ENCODE results near the gene ATP1B3.
"Not testable (repeated sequence)": the region's sequence is repeated elsewhere in the genome, so short reads cannot be mapped to it uniquely, and the experiment has no call there.

The ATP1B3 gene

DNA sequence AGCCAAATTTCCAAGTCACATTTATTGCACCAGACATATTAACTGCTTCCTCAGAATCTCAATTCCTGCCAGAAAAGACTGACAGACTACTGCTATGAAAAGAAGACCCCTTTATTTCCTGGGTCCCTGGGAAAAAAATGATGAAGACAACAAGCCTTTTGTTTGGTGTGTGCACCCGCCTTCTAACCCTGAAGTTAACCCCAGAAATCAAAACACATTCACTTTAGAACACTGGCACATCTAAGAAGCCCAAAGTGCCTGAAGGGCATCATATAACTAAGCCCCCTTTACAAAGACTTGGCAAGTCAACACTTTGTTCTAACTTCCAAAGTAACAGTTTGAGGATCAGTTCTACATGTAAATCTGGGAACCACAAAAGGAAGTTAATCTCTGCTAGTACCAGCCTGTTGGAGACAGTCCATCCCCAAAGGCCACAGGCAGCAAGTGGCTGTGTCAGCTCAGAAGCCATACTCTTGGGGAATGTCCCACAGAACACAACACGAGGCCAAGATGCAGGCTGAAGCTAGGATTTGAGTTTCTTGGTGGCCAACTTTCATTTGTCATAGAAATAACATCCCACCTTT, 16.3 kb upstream of the ATP1B3 start:
- in situ Hi-C loops (cut with HindIII; ENCODE audit: low sequenced_read_pairs), result no loop called here

DNA sequence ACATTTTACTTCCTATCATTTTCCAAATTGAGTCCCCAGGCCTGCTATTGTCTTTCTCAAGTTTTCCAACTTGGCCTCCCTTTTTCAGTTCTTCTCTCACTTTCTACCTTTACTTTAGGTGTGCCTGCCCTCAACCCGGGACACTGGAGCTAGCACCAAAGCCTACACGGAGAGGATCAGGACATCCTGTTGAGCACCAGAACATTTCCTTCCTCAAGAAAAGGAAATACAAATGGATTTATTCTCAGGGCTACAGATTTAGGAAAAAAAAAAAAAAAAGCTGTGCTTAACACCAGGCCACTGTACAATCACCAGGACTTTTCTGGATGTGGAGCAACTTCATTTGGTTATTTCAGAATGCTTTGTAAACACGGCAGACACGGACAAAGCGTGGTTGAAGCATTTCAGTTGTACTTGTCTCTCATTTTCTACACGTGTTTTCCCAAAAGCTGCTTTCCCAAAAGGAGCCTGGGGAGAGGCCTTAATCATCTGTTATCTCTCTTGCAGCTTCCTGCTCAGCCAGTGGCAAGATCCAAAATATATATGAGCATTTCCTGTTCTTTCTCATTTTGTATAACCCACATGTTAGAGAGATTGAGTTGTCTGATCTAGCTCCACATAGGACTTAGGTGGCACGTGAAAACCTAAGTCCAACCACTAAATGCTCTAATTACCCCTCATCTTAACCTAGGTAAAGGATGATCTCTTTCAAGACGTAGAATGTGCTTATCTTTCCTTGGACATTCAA, 15.5 kb upstream of the ATP1B3 start:
- in situ Hi-C loops (cut with HindIII; ENCODE audit: low sequenced_read_pairs), result no loop called here

DNA sequence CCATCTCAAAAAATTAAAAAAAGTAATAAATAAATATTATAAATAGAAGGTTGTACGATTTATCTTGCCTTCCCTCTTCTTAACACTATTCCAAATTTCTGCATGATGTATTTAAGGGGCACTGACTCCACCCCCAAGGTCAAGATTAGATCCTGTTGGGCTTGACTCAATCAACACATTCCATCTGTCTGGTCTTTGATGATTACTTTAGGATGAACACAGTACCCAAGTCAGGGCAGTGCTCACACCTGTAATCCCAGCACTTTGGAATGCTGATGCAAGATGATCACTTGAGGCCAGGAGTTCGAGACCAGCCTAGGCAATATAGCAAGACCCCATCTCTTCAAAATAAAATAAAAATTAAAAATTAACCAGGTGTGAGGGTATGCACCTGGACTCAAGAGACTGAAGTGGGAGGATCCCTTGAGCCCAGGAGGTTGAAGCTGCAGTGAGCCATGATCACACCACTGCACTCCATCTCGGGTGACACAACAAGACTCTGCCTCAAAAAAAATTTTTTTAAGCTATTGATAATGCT, 14.1 kb upstream of the ATP1B3 start:
- in situ Hi-C loops (cut with HindIII; ENCODE audit: low sequenced_read_pairs), result no loop called here

DNA sequence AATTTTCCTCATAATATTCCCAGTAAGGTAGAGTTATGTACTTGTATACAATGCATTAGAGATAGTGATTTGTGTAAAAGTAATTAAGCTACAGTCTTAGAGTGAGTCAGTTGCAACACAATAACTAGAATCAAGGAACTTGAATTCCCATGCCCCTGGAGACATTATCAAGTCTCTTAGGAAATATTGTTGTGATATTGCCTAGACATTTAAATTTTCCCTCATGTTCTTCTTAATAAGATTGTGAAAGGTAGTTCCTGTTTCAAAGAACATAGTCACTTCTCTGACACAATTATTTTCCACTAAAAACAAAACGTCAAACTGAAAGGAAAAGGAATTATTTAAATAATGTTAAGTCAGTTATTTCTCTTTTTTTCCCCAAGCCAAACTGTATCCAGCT, 13.0 kb upstream of the ATP1B3 start:
- in situ Hi-C loops (cut with HindIII; ENCODE audit: low sequenced_read_pairs), result no loop called here

DNA sequence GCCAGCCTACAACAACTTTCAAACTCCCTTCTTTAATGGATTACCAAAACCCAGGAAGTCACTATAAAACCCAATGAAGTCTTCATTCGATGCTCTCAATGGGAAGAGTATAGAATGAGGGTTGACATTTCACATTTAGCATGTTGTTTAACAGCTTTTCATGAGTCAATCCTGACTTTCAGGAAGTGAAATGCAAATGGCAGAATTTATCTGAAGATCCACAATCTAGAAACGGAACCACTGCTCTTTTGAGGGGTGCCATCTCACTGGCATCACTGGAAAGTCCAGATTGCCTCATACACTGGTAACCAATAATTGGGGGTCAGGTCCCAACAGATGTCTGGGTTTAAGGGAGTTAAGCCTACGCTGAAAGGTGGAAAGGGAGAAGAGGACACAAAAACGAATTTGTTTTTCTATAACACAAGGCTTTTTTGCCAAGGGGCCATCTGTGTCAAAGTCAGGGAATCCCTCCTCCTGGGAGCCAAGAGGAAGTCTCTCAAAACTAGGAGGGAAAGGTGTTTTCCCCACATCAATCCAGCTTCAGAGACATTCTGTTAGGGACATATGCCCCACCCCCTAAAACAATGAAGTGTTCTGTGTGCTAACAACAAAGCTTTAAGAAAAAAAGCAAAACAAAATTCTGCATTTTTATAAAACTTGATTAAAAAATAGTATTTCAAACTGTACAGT, 12.0 kb upstream of the ATP1B3 start:
- in situ Hi-C loops (cut with HindIII; ENCODE audit: low sequenced_read_pairs), result no loop called here

DNA sequence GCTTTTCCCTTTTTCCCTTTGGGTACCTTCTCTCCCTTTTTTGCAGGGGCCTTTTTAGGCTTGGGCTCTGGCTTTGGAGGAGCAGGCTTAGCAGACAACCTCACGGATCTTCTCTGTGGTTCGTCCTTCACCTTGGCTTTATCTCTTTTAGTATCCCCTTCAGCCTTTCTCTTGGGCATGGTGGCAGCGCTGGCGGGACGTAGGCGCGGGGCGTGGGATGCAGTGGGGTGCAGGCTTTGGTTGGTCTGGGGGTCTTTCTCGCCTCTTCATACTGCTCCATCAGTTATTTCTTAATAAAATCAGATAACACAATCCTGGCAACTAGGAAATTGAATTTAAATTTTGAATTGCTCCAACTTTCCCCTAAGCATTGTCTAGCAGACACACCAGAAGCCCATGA, 11.3 kb upstream of the ATP1B3 start:
- in situ Hi-C loops (cut with HindIII; ENCODE audit: low sequenced_read_pairs), result no loop called here

DNA sequence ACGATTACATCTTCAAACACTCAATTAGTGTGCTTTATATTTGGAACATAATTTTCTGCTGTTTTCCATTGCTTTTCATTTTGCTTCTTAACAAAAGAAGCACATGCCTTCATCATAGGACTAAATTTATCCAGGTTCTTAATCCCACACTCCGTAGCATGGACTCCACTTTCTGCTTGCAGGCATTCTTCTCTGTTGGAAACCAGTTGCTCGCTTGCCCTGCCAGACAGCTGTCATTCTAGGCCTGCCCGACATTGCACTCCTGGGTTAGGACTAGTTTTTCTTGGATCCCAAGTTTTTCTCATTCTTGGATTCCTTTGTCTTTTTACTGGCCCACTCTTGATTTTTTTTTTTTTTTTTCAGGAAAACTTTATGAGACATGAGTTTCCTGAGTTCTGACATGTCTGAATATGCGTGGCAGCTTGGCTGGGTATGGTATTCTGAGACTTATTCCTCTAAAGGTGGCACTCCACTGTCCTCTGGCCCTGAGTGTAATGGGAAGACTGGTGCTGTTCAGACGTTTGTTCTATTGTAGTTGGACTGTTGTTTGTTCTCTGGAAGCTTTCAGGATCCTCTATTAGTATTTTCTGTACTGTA, 6.3 kb upstream of the ATP1B3 start:
- in situ Hi-C loops (cut with HindIII; ENCODE audit: low sequenced_read_pairs), result no loop called here

DNA sequence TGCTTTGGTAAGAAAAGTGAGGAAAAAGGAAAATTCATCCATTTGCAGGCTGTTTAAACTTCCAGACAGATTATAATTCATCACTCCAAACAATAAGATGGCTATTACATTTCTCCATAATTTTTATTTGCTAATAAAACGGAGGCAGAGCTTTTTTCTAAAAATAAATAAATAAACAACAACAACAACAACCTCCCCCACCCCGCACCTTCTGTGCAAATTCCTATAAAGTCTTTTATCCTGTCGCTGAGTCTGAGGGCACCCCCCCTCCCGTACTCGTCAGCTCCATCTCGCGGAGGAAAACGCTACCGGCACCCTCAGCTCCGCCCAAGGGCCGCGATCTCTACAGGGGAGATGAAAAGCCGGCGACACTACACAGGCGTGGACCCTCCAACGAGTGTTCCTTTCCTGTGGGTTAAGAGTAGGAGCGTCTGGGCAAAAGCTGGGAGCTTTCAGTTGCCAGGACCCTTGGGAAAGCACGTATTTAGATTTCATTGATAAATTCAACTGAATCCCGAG, 1.0 kb upstream of the ATP1B3 start:
- in situ Hi-C loops (cut with HindIII; ENCODE audit: low sequenced_read_pairs), result no loop called here

DNA sequence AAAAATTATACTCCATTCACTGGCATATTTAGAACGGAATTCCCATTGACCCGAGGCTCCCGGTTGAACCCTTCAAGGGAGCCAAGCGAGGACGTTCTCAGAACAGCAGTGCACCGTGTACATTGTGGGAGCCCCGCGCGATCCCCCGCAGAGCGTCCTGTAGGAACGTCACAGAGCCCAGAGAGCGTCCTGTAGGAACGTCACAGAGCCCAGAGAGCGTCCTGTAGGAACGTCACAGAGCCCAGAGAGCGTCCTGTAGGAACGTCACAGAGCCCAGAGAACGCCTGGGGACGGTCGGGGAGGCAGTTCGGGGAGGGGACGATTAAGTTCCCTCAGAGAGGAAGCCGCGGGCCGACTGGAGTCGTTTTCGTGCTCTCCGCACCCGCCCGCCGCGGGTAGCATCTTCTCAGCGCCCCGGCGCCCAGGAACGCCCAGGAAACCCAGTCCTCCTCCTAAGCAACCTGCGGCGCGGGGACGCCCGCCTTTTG, 506 bp upstream of the ATP1B3 start:
- in situ Hi-C loops (cut with HindIII; ENCODE audit: low sequenced_read_pairs), result no loop called here

DNA sequence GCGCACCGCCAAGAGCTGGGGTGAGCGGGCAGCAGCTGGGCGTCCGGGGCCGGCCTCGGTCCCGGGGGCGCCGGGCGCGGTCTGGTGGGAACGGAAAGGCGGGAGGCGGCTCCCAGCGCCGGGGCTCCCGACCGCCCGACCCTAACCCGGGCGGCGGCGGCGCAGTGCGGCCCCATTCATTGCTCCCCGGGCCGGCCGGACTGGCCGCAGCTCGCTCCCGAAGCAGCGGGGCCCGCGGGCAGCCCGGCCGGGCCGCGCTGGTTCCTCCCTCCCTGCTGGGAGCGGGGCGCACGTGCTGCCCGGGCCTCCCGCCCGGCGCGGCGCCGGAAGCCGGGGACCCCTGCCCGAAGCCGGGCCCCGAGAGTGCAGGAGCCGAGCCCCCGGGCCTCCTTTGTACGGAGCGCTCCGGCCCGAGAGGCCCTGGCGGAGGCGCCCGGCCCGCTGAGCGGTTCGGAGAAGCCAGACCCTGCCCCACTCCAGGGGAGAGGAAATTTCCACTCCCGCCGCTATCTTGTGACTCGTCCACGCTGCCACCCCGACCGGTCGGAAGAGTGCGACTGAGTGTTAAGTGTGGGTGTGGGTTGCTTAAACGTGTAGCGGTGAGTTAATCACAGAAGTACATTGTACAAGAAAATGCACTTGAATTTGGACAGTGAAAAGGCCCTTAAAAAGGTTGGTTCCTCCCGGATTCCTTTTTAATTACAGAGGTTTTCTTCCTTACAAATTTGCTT, 613 bp downstream of the ATP1B3 start:
- in situ Hi-C loops (cut with HindIII; ENCODE audit: low sequenced_read_pairs), result no loop called here

DNA sequence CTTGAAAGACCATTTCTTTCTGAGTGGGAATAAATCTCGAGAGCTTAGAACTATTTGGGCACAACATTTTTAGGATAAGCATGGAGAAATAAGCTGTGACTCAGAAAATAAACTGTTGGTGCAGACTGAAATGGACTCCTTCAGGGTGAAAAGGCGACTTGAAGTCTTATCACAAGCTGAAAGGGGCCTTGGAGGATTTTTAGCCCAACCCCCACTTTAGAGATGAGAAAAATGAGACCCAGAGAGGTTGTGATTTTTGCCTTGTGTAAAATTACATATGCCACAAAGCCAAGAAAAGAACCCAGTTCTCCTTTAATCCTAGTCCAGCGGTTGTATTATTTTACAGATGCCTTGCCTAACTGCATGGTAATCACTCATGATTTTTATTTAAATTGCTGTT, 1.5 kb downstream of the ATP1B3 start:
- in situ Hi-C loops (cut with HindIII; ENCODE audit: low sequenced_read_pairs), result no loop called here

DNA sequence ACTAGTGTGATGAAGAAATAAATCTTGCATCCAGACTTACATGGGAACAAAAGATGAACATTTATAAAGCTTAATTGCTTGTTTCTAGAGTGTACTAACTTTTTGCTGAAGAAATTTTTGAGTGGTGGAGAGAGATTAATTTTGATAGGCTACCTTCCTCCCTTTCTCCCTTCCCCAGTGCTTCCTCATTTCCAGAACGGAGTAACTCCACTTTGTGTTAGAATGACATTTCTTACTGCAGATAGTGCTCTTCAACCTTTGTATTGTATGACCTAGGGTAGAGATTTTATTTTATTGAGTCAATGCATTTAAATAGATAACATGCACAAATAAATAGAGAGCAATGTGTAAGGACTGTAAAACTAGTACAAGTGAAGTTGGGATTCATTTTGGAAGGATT, 1.9 kb downstream of the ATP1B3 start:
- in situ Hi-C loops (cut with HindIII; ENCODE audit: low sequenced_read_pairs), result no loop called here

DNA sequence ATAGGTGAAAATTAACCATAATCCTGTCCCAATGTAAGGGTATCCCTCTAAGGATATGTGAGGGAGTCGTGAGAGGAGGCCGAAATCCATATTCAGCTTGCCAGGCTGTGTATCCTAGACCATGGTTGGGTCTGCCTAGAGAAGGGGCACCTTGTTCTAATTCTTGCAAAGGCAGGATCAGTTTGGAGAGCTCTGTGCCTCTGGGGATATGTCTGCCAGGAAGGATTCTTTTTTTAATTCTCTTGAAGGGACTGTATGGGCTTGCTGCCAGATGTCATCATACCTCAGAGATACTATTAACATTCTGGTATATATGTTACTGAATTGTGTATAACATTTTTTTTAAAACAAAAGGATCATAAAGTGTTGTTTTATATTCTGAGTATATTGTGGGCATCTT, 2.4 kb downstream of the ATP1B3 start:
- in situ Hi-C loops (cut with HindIII; ENCODE audit: low sequenced_read_pairs), result no loop called here

DNA sequence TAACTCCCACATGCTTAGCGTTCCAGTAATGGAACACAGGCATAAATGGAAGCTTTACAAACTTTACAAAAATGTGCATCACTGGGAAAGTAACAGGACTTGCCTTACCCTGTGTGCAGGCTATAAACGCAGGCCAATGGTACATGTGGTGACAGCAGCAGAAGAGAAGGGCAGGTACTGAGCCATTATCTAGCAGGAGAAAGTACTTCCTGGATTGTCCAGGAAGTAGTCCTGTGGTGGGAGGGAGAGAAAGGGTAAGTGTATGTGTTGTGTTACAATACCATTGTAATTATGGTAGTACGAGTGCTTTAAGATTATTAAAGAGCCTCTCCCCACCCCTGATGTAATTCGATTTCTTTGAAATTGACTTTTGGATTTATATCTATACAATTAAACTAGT, 5.3 kb downstream of the ATP1B3 start:
- in situ Hi-C loops (cut with HindIII; ENCODE audit: low sequenced_read_pairs), result no loop called here

DNA sequence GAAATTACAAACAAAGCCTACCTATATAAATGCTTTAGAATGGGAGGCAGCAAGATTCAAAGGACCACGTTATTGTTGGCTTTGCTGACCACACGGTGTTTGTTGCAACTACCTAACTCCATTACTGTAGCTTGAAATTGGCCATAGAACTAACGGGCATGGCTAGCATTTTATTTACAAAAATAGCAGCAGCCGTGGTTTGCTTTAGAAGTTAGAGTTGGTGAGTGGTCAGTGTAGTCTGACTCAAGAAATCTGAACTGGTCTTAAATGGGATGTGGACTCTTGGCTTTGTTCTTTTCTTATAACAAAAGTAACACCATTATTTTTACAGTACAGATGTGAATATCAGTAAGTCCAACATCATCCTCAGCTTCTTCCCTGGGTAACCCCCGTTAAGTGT, 10.6 kb downstream of the ATP1B3 start:
- in situ Hi-C loops (cut with HindIII; ENCODE audit: low sequenced_read_pairs), result no loop called here

DNA sequence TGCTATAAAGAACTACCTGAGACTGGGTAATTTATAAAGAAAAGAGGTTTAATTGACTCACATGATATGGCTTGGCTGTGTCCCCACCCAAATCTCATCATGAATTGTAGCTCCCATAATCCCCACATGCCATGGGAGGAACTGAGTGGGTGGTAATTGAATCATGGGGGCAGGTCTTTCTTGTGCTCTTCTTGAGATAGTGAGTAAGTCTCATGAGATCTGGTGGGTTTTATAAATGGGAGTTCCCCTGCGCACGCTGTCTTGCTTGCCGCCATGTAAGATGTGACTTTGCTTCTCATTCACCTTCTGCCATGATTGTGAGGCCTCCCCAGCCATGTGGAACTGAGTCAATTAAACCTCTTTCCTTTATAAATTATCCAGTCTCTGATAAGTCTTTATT, 12.1 kb downstream of the ATP1B3 start:
- in situ Hi-C loops (cut with HindIII; ENCODE audit: low sequenced_read_pairs), result not testable (repeated sequence)

DNA sequence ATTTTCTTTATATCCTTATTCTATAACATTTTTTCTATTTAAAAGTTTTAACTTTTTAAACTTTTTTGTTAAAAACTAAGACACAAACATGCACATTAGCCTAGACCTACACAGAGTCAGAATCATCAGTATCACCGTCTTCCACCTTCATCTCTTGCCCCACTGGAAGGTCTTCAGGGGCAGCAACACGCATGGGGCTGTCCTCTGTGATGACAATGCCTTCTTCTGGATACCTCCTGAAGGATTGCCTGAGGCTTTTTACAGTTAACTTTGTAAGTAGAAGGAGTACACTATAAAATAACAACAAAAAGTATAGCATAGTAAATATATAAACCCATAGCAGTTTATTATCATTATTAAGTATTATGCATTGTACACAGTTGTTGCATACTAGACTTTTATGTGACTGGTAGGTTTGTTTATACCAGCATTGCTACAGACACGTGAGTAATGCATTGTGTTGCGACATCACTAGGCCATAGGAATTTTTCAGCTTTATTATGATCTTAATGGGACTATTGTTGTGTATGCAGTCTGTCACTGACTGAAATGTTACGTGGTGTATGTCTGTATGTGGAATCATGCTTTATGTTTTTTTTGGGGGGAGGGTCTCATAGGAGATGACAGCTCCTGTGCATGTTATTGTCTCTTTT, 18.2 kb downstream of the ATP1B3 start:
- in situ Hi-C loops (cut with HindIII; ENCODE audit: low sequenced_read_pairs), result no loop called here

DNA sequence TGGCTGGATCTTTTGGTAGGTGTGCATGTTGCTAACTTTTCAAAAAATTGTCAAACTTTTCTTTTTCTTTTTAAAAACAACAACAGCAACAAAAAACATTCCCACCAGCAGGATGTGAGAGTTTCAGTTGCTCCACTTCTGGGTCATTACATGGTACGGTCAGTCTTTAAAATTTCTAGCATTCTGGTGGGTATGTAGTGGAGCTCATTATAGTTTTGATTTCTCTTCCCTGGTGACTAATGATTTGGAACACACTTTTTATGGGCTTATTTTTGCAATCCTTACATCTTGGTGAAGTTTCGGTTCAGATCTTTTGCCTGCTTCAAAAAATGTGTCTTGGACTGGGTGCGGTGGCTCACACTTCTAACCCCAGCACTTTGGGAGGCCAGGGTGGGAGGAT, 19.3 kb downstream of the ATP1B3 start:
- in situ Hi-C loops (cut with HindIII; ENCODE audit: low sequenced_read_pairs), result no loop called here

DNA sequence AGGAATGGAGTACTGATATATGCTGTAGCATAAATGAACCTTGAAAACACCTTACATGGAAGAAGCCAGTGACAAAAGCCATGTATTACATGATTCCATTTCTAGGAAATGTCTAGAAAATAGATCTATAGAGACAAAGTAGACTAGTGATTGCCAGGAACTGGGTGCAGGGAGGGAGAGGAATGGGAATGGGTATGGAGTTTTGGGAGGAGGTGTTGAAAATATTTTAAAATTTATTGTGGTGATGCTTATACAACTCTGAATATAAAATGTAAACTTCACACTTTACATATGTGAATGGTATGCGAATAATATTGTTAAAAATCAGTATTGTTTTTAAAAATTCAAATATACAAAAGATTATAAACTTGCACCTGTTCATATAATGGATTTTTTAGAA, 22.5 kb downstream of the ATP1B3 start:
- in situ Hi-C loops (cut with HindIII; ENCODE audit: low sequenced_read_pairs), result no loop called here

DNA sequence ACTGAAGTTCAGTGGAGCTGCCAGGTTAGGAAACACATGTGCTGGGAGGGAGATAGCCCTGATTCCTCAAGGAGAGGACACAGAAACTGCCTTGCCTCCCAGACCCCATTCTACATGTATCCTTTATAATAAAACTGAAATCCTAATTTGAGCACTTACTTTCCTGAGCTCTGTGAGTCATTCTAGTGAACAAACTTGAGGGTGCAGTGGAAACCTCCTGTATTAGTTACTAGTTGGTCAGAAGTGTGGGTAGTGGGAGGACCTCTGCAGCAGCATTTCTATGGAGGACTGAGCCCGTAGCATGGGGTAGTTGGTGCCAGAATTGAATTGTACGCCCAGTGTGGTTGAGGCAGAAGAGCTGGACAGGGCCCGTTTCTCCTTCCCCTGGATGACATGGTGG, 23.9 kb downstream of the ATP1B3 start:
- in situ Hi-C loops (cut with HindIII; ENCODE audit: low sequenced_read_pairs), result no loop called here

Data from endothelial cell of hepatic sinusoid (primary cell).